ENCODE results near the gene FCER2.

The FCER2 gene

GRCh38 chr19:7729211-7729610 is 27.3 kb upstream of the FCER2 start:
- TF ChIP-seq CTCF (IDR thresholded peaks at IDR 0.05; ENCODE audit: low read depth, low read length) = no peak
- H3K4me3 ChIP-seq (replicated peaks in 1 of 2; ENCODE audit: low read depth in 2 of 2, low read length in 2 of 2) = no peak overlapping the region
- DNase-seq (ENCODE audit: low read depth in 2 of 2) = no peak

GRCh38 chr19:7725791-7726190 is 23.9 kb upstream of the FCER2 start:
- TF ChIP-seq CTCF (IDR thresholded peaks at IDR 0.05; ENCODE audit: low read depth, low read length) = no peak
- no peak overlapping the region for H3K4me3 ChIP-seq (replicated peaks in 1 of 2; ENCODE audit: low read depth in 2 of 2, low read length in 2 of 2)
- no peak for DNase-seq (ENCODE audit: low read depth in 2 of 2)

- no peak for DNase-seq (ENCODE audit: low read depth in 2 of 2)
- no peak for TF ChIP-seq CTCF (IDR thresholded peaks at IDR 0.05; ENCODE audit: low read depth, low read length)
Observed at GRCh38 chr19:7722231-7722651, 20.3 kb upstream of the FCER2 start.

GRCh38 chr19:7720351-7720750 is 18.4 kb upstream of the FCER2 start:
- H3K4me3 ChIP-seq (replicated peaks in 1 of 2; ENCODE audit: low read depth in 2 of 2, low read length in 2 of 2) = no peak overlapping the region
- TF ChIP-seq CTCF (IDR thresholded peaks at IDR 0.05; ENCODE audit: low read depth, low read length) = no peak
- DNase-seq (ENCODE audit: low read depth in 2 of 2) = no peak

More at GRCh38 chr19:7722231-7722651, 20.3 kb upstream of the FCER2 start:
- no peak overlapping the region for H3K4me3 ChIP-seq (replicated peaks in 1 of 2; ENCODE audit: low read depth in 2 of 2, low read length in 2 of 2)

GRCh38 chr19:7718668-7719067 is 16.7 kb upstream of the FCER2 start:
- H3K4me3 ChIP-seq (replicated peaks in 1 of 2; ENCODE audit: low read depth in 2 of 2, low read length in 2 of 2) = no peak overlapping the region
- no peak for DNase-seq (ENCODE audit: low read depth in 2 of 2)

GRCh38 chr19:7716762-7717161 is 14.8 kb upstream of the FCER2 start:
- no peak overlapping the region for H3K4me3 ChIP-seq (replicated peaks in 1 of 2; ENCODE audit: low read depth in 2 of 2, low read length in 2 of 2)
- no peak for TF ChIP-seq CTCF (IDR thresholded peaks at IDR 0.05; ENCODE audit: low read depth, low read length)
- no peak for DNase-seq (ENCODE audit: low read depth in 2 of 2)

More at GRCh38 chr19:7718668-7719067, 16.7 kb upstream of the FCER2 start:
- TF ChIP-seq CTCF (IDR thresholded peaks at IDR 0.05; ENCODE audit: low read depth, low read length) = no peak

- H3K4me3 ChIP-seq (replicated peaks in 1 of 2; ENCODE audit: low read depth in 2 of 2, low read length in 2 of 2) = no peak overlapping the region
- no peak for DNase-seq (ENCODE audit: low read depth in 2 of 2)
- no peak for TF ChIP-seq CTCF (IDR thresholded peaks at IDR 0.05; ENCODE audit: low read depth, low read length)
Observed at GRCh38 chr19:7715671-7716070, 13.7 kb upstream of the FCER2 start.

Measured in cardiac fibroblast (primary cell).